ENCODE results near the gene CDK3.

The CDK3 gene

GRCh38 chr17:76018801-76019200 lies 18.1 kb downstream of the CDK3 start:
- H3K4me3 ChIP-seq, result no peak overlapping the region
- no peak overlapping the region for H3K9ac ChIP-seq (ENCODE audit: insufficient read length)
- H3K9me3 ChIP-seq (ENCODE audit: low read depth, low read length), result no peaks in the 10 kb centered on the region
- no peaks in the 10 kb centered on the region for H3K36me3 ChIP-seq (ENCODE audit: insufficient read depth, low read length)
- TF ChIP-seq POLR2AphosphoS5 (IDR thresholded peaks at IDR 0.05; ENCODE audit: borderline replicate concordance, low read depth, low read length) (no peak), FOXP2 (optimal IDR thresholded peaks at IDR 0.05; ENCODE audit: control extremely low read depth, extremely low read length, insufficient read depth) (no peak), EZH2 (IDR thresholded peaks at IDR 0.05) (no peak)
- DNase-seq (ENCODE audit: low read depth, low spot score), result no peak
- no peak overlapping the region for H3K27ac ChIP-seq

DNA sequence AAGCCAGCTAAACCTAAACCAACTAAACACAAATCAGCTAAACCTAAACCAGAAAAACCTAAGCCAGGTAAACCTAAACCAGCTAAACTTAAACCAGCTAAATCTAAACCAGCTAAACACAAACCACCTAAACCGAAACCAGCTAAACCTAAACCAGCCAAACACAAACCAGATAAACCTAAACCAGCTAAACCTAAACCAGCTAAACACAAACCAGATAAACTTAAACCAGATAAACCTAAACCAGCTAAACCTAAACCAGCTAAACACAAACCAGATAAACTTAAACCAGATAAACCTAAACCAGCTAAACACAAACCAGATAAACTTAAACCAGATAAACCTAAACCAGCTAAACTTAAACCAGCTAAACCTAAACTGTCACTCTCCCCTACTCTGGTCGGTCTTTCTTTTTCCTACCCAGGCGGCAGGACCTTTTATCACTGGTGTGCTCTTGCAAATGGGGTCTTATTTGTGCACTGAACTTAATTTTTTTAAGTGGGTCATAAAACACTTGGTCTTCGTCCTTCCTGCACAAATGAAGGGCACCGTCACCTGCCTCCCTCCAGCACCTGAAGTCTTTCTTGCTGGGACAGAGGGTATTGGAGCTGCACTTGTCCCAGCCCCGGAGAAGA lies 19.3 kb downstream of the CDK3 start:
- no peak for DNase-seq (ENCODE audit: low read depth, low spot score)
- H3K9me3 ChIP-seq (ENCODE audit: low read depth, low read length), result no peaks in the 10 kb centered on the region
- H3K36me3 ChIP-seq (ENCODE audit: insufficient read depth, low read length), result no peaks in the 10 kb centered on the region
- H3K27ac ChIP-seq, result no peak overlapping the region
- H3K9ac ChIP-seq (ENCODE audit: insufficient read length), result no peak overlapping the region
- TF ChIP-seq FOXP2 (optimal IDR thresholded peaks at IDR 0.05; ENCODE audit: control extremely low read depth, extremely low read length, insufficient read depth) (no peak), POLR2AphosphoS5 (IDR thresholded peaks at IDR 0.05; ENCODE audit: borderline replicate concordance, low read depth, low read length) (no peak), EZH2 (IDR thresholded peaks at IDR 0.05) (no peak)
- no peak overlapping the region for H3K4me3 ChIP-seq

DNA sequence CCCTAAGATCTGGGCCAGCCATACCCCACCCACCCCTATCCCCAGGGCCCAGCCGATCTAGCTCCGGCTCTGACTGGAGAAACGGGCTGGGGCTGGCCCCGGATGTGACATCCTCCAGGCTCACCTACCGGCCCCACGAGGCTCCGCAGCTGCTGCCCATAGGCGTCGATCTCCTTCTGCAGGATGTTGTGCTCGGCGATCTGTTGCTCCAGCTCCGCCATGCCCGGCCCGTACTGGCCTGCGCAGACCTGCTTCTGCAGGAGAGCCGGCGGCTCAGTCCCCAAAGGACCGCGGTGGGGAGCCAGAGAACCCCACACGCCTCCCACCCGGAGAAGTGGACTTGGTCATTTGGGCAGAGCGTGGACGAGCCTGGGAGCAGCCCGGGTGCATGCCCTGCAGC lies 21.6 kb downstream of the CDK3 start:
- H3K9me3 ChIP-seq (ENCODE audit: low read depth, low read length), result no peaks in the 10 kb centered on the region
- DNase-seq (ENCODE audit: low read depth, low spot score), result no peak
- no peak overlapping the region for H3K27ac ChIP-seq
- no peak overlapping the region for H3K9ac ChIP-seq (ENCODE audit: insufficient read length)
- no peaks in the 10 kb centered on the region for H3K36me3 ChIP-seq (ENCODE audit: insufficient read depth, low read length)
- no peak for TF ChIP-seq POLR2AphosphoS5 (IDR thresholded peaks at IDR 0.05; ENCODE audit: borderline replicate concordance, low read depth, low read length)
- TF ChIP-seq EZH2 (IDR thresholded peaks at IDR 0.05), result no peak
- no peak for TF ChIP-seq FOXP2 (optimal IDR thresholded peaks at IDR 0.05; ENCODE audit: control extremely low read depth, extremely low read length, insufficient read depth)
- no peak overlapping the region for H3K4me3 ChIP-seq

DNA sequence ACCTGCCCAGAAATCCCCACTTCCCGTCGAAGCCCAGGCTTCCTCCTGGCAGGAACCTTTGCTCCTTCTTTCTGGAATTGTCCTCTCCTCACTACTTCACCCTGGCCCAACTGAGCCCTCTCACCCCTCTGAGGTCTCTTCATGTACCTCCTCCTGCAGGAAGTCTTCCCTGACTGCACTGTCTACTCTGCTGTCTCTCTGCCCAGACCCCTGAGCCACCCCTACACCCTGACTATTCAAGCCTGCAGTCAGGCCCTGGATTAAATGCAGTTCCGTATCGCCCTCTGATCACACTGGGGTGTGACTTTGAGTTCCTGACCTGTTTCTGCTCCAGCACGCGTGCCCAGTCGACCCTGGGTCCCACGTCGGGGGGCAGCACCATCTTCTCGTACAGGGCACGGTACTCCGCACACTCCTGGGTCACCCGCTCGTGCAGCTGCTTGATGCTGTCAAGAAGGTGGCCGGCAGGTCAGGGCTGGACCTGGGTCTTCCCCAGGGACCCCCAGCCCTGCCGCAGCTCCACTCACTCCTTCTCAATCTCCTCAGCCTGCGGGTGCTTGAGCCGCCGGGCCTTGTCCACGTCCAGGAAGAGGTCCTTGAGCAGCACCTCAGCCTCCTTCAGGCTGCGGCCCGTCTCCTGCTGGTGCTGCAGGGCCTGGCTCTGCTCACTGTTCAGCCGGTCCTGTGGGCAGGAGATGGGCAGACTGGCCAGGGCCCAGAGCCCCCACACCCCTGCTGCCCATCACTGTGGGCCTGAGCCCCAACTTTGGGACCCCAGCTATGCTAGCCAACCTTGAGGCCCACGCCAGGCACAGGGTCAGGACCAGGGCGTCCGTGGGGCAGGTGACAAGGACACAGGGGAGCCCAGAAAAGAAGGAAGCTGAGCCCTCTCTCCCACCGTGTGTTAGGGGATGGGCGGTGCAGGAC lies 22.6 kb downstream of the CDK3 start:
- H3K27ac ChIP-seq, result no peak overlapping the region
- no peaks in the 10 kb centered on the region for H3K36me3 ChIP-seq (ENCODE audit: insufficient read depth, low read length)
- no peak overlapping the region for H3K4me3 ChIP-seq
- H3K9ac ChIP-seq (ENCODE audit: insufficient read length), result no peak overlapping the region
- no peak for DNase-seq (ENCODE audit: low read depth, low spot score)
- TF ChIP-seq FOXP2 (optimal IDR thresholded peaks at IDR 0.05; ENCODE audit: control extremely low read depth, extremely low read length, insufficient read depth) (no peak), POLR2AphosphoS5 (IDR thresholded peaks at IDR 0.05; ENCODE audit: borderline replicate concordance, low read depth, low read length) (no peak), EZH2 (IDR thresholded peaks at IDR 0.05) (no peak)
- H3K9me3 ChIP-seq (ENCODE audit: low read depth, low read length), result no peaks in the 10 kb centered on the region

GRCh38 chr17:76023900-76024237 lies 23.2 kb downstream of the CDK3 start:
- TF ChIP-seq POLR2AphosphoS5 (IDR thresholded peaks at IDR 0.05; ENCODE audit: borderline replicate concordance, low read depth, low read length) (no peak), EZH2 (IDR thresholded peaks at IDR 0.05) (no peak), FOXP2 (optimal IDR thresholded peaks at IDR 0.05; ENCODE audit: control extremely low read depth, extremely low read length, insufficient read depth) (no peak)
- H3K36me3 ChIP-seq (ENCODE audit: insufficient read depth, low read length), result no peaks in the 10 kb centered on the region
- H3K4me3 ChIP-seq, result no peak overlapping the region
- no peak overlapping the region for H3K9ac ChIP-seq (ENCODE audit: insufficient read length)
- no peaks in the 10 kb centered on the region for H3K9me3 ChIP-seq (ENCODE audit: low read depth, low read length)
- no peak for DNase-seq (ENCODE audit: low read depth, low spot score)
- H3K27ac ChIP-seq, result no peak overlapping the region

- H3K27ac ChIP-seq, result no peak overlapping the region
- DNase-seq (ENCODE audit: low read depth, low spot score), result no peak
- no peaks in the 10 kb centered on the region for H3K36me3 ChIP-seq (ENCODE audit: insufficient read depth, low read length)
- no peaks in the 10 kb centered on the region for H3K9me3 ChIP-seq (ENCODE audit: low read depth, low read length)
- no peak overlapping the region for H3K9ac ChIP-seq (ENCODE audit: insufficient read length)
- H3K4me3 ChIP-seq, result no peak overlapping the region
- TF ChIP-seq FOXP2 (optimal IDR thresholded peaks at IDR 0.05; ENCODE audit: control extremely low read depth, extremely low read length, insufficient read depth), result no peak
- TF ChIP-seq POLR2AphosphoS5 (IDR thresholded peaks at IDR 0.05; ENCODE audit: borderline replicate concordance, low read depth, low read length), result no peak
- TF ChIP-seq EZH2 (IDR thresholded peaks at IDR 0.05), result no peak
Observed at GRCh38 chr17:76024353-76024752, 23.7 kb downstream of the CDK3 start.

- Histone ChIP-seq H3K9ac (ENCODE audit: insufficient read length) (no peak overlapping the region), H3K4me3 (no peak overlapping the region), H3K36me3 (ENCODE audit: insufficient read depth, low read length) (no peaks in the 10 kb centered on the region), H3K27ac (no peak overlapping the region), H3K9me3 (ENCODE audit: low read depth, low read length) (no peaks in the 10 kb centered on the region)
- TF ChIP-seq FOXP2 (optimal IDR thresholded peaks at IDR 0.05; ENCODE audit: control extremely low read depth, extremely low read length, insufficient read depth) (no peak), POLR2AphosphoS5 (IDR thresholded peaks at IDR 0.05; ENCODE audit: borderline replicate concordance, low read depth, low read length) (no peak), EZH2 (IDR thresholded peaks at IDR 0.05) (no peak)
- DNase-seq (ENCODE audit: low read depth, low spot score), result no peak
Observed at GRCh38 chr17:76025294-76025693, 24.6 kb downstream of the CDK3 start.

DNA sequence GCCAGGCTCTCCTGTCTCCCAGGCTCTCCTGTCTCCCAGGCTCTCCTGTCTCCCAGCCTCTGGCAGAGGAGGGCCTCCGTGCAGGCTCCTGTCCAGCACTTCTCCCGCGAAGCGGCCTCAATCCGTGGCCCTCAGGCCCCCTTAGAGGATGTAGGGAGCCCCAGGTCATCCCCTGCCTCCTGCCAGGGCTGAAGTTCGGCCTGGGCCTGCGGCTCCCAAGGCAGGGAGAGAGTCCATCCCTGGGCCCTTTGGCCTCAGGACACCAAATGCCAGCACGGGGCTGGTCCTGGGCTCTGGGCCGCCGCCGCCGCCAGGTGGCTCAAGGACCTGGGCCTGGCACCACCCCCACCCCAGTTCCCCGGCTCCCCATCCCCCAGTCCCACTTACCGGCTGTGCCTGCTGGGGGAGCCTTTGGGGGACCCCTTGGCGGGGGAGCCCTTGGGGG lies 26.1 kb downstream of the CDK3 start:
- Histone ChIP-seq H3K36me3 (ENCODE audit: insufficient read depth, low read length) (no peaks in the 10 kb centered on the region), H3K9ac (ENCODE audit: insufficient read length) (no peak overlapping the region), H3K9me3 (ENCODE audit: low read depth, low read length) (no peaks in the 10 kb centered on the region), H3K27ac (no peak overlapping the region), H3K4me3 (no peak overlapping the region)
- TF ChIP-seq POLR2AphosphoS5 (IDR thresholded peaks at IDR 0.05; ENCODE audit: borderline replicate concordance, low read depth, low read length) (no peak), FOXP2 (optimal IDR thresholded peaks at IDR 0.05; ENCODE audit: control extremely low read depth, extremely low read length, insufficient read depth) (no peak), EZH2 (IDR thresholded peaks at IDR 0.05) (no peak)
- no peak for DNase-seq (ENCODE audit: low read depth, low spot score)

Measured in SK-N-MC (cell line).